Measurements from ENCODE around the gene MYH8. TPM values are rescaled to one million over a fixed set of nuclear protein-coding genes. Genes with fewer than 3 reads are reported as not detected.

MYH8 gene
- total RNA-seq, 4 donors from 2014 or later: not detected

GRCh38 chr17:10429421-10430045 lies 7.8 kb upstream of the MYH8 start:
- Histone ChIP-seq H3K4me1 (no peaks in the 10 kb centered on the region), H3K27me3 (no peaks in the 10 kb centered on the region), H3K36me3 (no peaks in the 10 kb centered on the region), H3K9me3 (peaks cover 0 to 4% (median 0%) of the 10 kb centered on the region in 4 donors), H3K27ac (replicated peaks in 1 of 4) (no peak overlapping the region), H3K4me3 (no peak overlapping the region)
- no peak for TF ChIP-seq POLR2A (IDR thresholded peaks at IDR 0.05; ENCODE audit: low read depth)
- TF ChIP-seq EP300 (IDR thresholded peaks at IDR 0.05): no peak
- TF ChIP-seq POLR2AphosphoS5 (IDR thresholded peaks at IDR 0.05): no peak
- TF ChIP-seq CTCF (IDR thresholded peaks at IDR 0.05): no peak
- 65% methylated on average over 2 of the region's 2 CpGs for WGBS
- intact Hi-C loops (cut with DNase I): no loop called here
- DNase-seq (ENCODE audit: extremely low spot score): no peak

- intact Hi-C loops (cut with DNase I): no loop called here
- Histone ChIP-seq H3K27ac (replicated peaks in 1 of 4) (no peak overlapping the region), H3K4me1 (no peaks in the 10 kb centered on the region), H3K36me3 (no peaks in the 10 kb centered on the region), H3K27me3 (no peaks in the 10 kb centered on the region), H3K9me3 (peaks cover 0 to 4% (median 0%) of the 10 kb centered on the region in 4 donors), H3K4me3 (no peak overlapping the region)
- 76% methylated on average over 2 of the region's 2 CpGs for WGBS
- no peak for TF ChIP-seq POLR2AphosphoS5 (IDR thresholded peaks at IDR 0.05)
- TF ChIP-seq POLR2A (IDR thresholded peaks at IDR 0.05; ENCODE audit: low read depth): no peak
- no peak for TF ChIP-seq EP300 (IDR thresholded peaks at IDR 0.05)
- no peak for TF ChIP-seq CTCF (IDR thresholded peaks at IDR 0.05)
- DNase-seq (ENCODE audit: extremely low spot score): no peak
Measured at GRCh38 chr17:10428781-10429180, 7.0 kb upstream of the MYH8 start.

GRCh38 chr17:10421211-10421610 lies 539 bp downstream of the MYH8 start:
- 63% methylated on average over 2 of the region's 2 CpGs for WGBS
- Histone ChIP-seq H3K4me1 (no peaks in the 10 kb centered on the region), H3K36me3 (no peaks in the 10 kb centered on the region), H3K27me3 (no peaks in the 10 kb centered on the region), H3K9me3 (no peaks in the 10 kb centered on the region), H3K4me3 (no peak overlapping the region), H3K27ac (replicated peaks in 1 of 4) (no peak overlapping the region)
- TF ChIP-seq POLR2A (IDR thresholded peaks at IDR 0.05; ENCODE audit: low read depth): no peak
- TF ChIP-seq EP300 (IDR thresholded peaks at IDR 0.05): no peak
- TF ChIP-seq CTCF (IDR thresholded peaks at IDR 0.05): no peak
- no peak for TF ChIP-seq POLR2AphosphoS5 (IDR thresholded peaks at IDR 0.05)
- intact Hi-C loops (cut with DNase I): no loop called here
- DNase-seq (ENCODE audit: extremely low spot score): no peak

GRCh38 chr17:10420811-10421210 lies 939 bp downstream of the MYH8 start:
- intact Hi-C loops (cut with DNase I): no loop called here
- WGBS: 76% methylated on average over 2 of the region's 2 CpGs
- H3K27me3 ChIP-seq: no peaks in the 10 kb centered on the region
- H3K36me3 ChIP-seq: no peaks in the 10 kb centered on the region
- H3K27ac ChIP-seq (replicated peaks in 1 of 4): no peak overlapping the region
- no peaks in the 10 kb centered on the region for H3K4me1 ChIP-seq
- no peak for DNase-seq (ENCODE audit: extremely low spot score)
- H3K4me3 ChIP-seq: no peak overlapping the region
- H3K9me3 ChIP-seq: no peaks in the 10 kb centered on the region
- TF ChIP-seq CTCF (IDR thresholded peaks at IDR 0.05) (no peak), POLR2AphosphoS5 (IDR thresholded peaks at IDR 0.05) (no peak), EP300 (IDR thresholded peaks at IDR 0.05) (no peak), POLR2A (IDR thresholded peaks at IDR 0.05; ENCODE audit: low read depth) (no peak)

- 45% methylated on average over 3 of the region's 3 CpGs for WGBS
- no peak for TF ChIP-seq POLR2AphosphoS5 (IDR thresholded peaks at IDR 0.05)
- no peak for TF ChIP-seq POLR2A (IDR thresholded peaks at IDR 0.05; ENCODE audit: low read depth)
- no peak for TF ChIP-seq EP300 (IDR thresholded peaks at IDR 0.05)
- no peak for TF ChIP-seq CTCF (IDR thresholded peaks at IDR 0.05)
- no peak overlapping the region for H3K27ac ChIP-seq (replicated peaks in 1 of 4)
- H3K36me3 ChIP-seq: no peaks in the 10 kb centered on the region
- no peaks in the 10 kb centered on the region for H3K27me3 ChIP-seq
- no peaks in the 10 kb centered on the region for H3K9me3 ChIP-seq
- H3K4me1 ChIP-seq: no peaks in the 10 kb centered on the region
- intact Hi-C loops (cut with DNase I): no loop called here
- no peak for DNase-seq (ENCODE audit: extremely low spot score)
- H3K4me3 ChIP-seq: no peak overlapping the region
Measured at GRCh38 chr17:10417431-10417830, 4.3 kb downstream of the MYH8 start.
